ENCODE results near the gene ERN1. TPM values are rescaled to one million over a fixed set of nuclear protein-coding genes. Genes with fewer than 3 reads are reported as not detected.

ERN1 gene
- total and polyA plus RNA-seq, 2 of the 8 experiments (the other 6 are each of a cell fraction or from before 2014, with no cell fraction given), result 1.8 to 3.9 TPM

DNA sequence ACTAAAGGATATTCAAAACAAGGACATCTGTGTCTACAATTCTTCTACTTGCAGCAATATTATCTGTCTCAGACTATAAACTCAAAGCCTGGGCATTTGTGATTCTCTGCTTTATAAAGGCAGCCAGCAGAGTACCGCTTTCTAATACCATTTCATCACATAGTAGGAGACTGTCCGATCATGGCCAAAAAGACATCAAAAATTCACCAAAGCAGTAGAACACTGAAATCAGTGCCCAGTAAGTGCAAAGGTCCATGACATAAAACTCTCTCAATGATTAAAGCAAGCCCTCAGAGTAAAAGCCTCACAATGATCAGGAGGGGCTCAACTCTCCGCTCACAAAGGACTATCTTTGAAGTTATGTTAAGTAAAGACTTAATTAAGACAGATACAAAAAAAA is 23.0 kb downstream of the ERN1 start:
- Histone ChIP-seq H3K9me3 (ENCODE audit: insufficient read depth in 2 of 2, low read depth in 1 of 2, low read length in 1 of 2) (no peaks in the 10 kb centered on the region), H3K79me1 (ENCODE audit: low read depth, low read length) (no peaks in the 10 kb centered on the region), H2BK120ac (replicated peaks; ENCODE audit: low read depth, low read length) (no peak overlapping the region), H2BK15ac (ENCODE audit: low read length) (no peak overlapping the region), H3K4ac (replicated peaks; ENCODE audit: insufficient read length, low read depth, low read length) (no peak overlapping the region), H2BK12ac (ENCODE audit: low read depth, low read length) (no peak overlapping the region), H3K18ac (ENCODE audit: extremely low read depth, low read length) (no peak overlapping the region), H3K4me2 (ENCODE audit: insufficient read depth in 1 of 2, low read depth in 2 of 2, low read length in 2 of 2) (no peak overlapping the region), H2AFZ (ENCODE audit: low read length) (no peak overlapping the region), H3K79me2 (ENCODE audit: control insufficient read depth in 1 of 2, insufficient read depth in 2 of 2, low read length in 2 of 2) (no peaks in the 10 kb centered on the region), H4K5ac (ENCODE audit: insufficient read length, low read depth, low read length) (no peak overlapping the region), H2AK5ac (ENCODE audit: low read depth, low read length) (no peak overlapping the region), H3K27me3 (replicated peaks in 1 of 4; ENCODE audit: control insufficient read depth in 3 of 4, extremely low read depth in 1 of 4, insufficient read depth in 3 of 4, low read length in 3 of 4) (no peaks in the 10 kb centered on the region), H2BK20ac (ENCODE audit: low read length) (no peak overlapping the region), H3K14ac (ENCODE audit: insufficient read length) (no peak overlapping the region), H3K4me3 (ENCODE audit: extremely low read depth in 1 of 4, insufficient read depth in 2 of 4, low read depth in 3 of 4, low read length in 4 of 4) (no peak overlapping the region), H3K23ac (ENCODE audit: insufficient read length) (no peak overlapping the region), H3K56ac (replicated peaks; ENCODE audit: insufficient read length, low read depth, low read length) (no peak overlapping the region), H4K91ac (replicated peaks; ENCODE audit: insufficient read length, low read length) (no peak overlapping the region), H3K23me2 (ENCODE audit: low read depth, low read length) (no peaks in the 10 kb centered on the region), H3K27ac (ENCODE audit: low read depth, low read length) (no peak overlapping the region), H2BK5ac (ENCODE audit: low read depth, low read length) (no peak overlapping the region), H4K8ac (ENCODE audit: extremely low read depth, insufficient read depth, low read length) (no peak overlapping the region), H4K20me1 (replicated peaks in 1 of 2; ENCODE audit: control insufficient read depth in 1 of 2, insufficient read depth in 2 of 2, low read length in 2 of 2) (no peaks in the 10 kb centered on the region), H3K36me3 (ENCODE audit: control insufficient read depth in 2 of 4, insufficient read depth in 4 of 4, low read length in 3 of 4) (no peaks in the 10 kb centered on the region), H3K9ac (replicated peaks in 1 of 4; ENCODE audit: extremely low read depth in 1 of 4, low read depth in 3 of 4, low read length in 3 of 4) (no peak overlapping the region), H3K4me1 (replicated peaks in 1 of 4; ENCODE audit: control insufficient read depth in 3 of 4, insufficient read depth in 4 of 4, low read length in 3 of 4) (peaks cover 0 to 3% (median 0%) of the 10 kb centered on the region in 4 experiments; a peak in 1 of 7 replicates)
- no peak for FAIRE-seq
- TF ChIP-seq SIX5 (IDR thresholded peaks at IDR 0.05; ENCODE audit: low read depth, low read length), result no peak
- TF ChIP-seq, protein P1, sequence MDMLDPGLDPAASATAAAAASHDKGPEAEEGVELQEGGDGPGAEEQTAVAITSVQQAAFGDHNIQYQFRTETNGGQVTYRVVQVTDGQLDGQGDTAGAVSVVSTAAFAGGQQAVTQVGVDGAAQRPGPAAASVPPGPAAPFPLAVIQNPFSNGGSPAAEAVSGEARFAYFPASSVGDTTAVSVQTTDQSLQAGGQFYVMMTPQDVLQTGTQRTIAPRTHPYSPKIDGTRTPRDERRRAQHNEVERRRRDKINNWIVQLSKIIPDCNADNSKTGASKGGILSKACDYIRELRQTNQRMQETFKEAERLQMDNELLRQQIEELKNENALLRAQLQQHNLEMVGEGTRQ (IDR thresholded peaks at IDR 0.05; ENCODE audit: low read length), result no peak
- TF ChIP-seq SIN3A (conservative IDR thresholded peaks at IDR 0.05 in 1 of 2, IDR thresholded peaks at IDR 0.05 in 1 of 2; ENCODE audit: low read depth in 1 of 2, low read length in 2 of 2), result no peak
- no peak for TF ChIP-seq RAD21 (IDR thresholded peaks at IDR 0.05 in 1 of 2, conservative IDR thresholded peaks at IDR 0.05 in 1 of 2; ENCODE audit: low read depth in 2 of 2, low read length in 2 of 2)
- TF ChIP-seq, protein P2, sequence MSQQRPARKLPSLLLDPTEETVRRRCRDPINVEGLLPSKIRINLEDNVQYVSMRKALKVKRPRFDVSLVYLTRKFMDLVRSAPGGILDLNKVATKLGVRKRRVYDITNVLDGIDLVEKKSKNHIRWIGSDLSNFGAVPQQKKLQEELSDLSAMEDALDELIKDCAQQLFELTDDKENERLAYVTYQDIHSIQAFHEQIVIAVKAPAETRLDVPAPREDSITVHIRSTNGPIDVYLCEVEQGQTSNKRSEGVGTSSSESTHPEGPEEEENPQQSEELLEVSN (IDR thresholded peaks at IDR 0.05), result no peak
- no peak for TF ChIP-seq RBBP5 (IDR thresholded peaks at IDR 0.05; ENCODE audit: borderline replicate concordance, low read depth, low read length)
- TF ChIP-seq KDM4A (IDR thresholded peaks at IDR 0.05; ENCODE audit: low read depth, low read length, severe bottlenecking), result no peak
- ChIA-PET CTCF (ENCODE audit: partially characterized antibody) (interaction anchor here (0.6 kb wide), 1 partner anchor 50 kb away, joined by 3 read pairs; no protein-coding TSS in a partner anchor), POLR2A (ENCODE audit: partially characterized antibody) (interaction anchor here (0.6 to 1.0 kb wide), 2 partner anchors 21 to 223 kb away, joined by 4 to 5 read pairs; no protein-coding TSS in a partner anchor)
- DNase-seq (ENCODE audit: low read depth in 1 of 2, low spot score in 2 of 2), result no peak
- 97% methylated on average over 3 of the region's 3 CpGs; no CpG with 5 or more reads in 1 of the 2 experiments for WGBS, 2 experiments (ENCODE audit: extremely low coverage in 1 of 2, insufficient coverage in 1 of 2, insufficient read length in 1 of 2, insufficient replicate concordance in 2 of 2, low coverage in 1 of 2, low lambda C conversion rate in 2 of 2, missing lambda C conversion rate in 1 of 2)
